ENCODE measurements around the gene PPCDC. TPM values are rescaled to one million over a fixed set of nuclear protein-coding genes. Genes with fewer than 3 reads are reported as not detected.

Gene PPCDC
- total RNA-seq (6.3 and 6.4 TPM in 2 replicates), polyA plus RNA-seq (8.0 and 13.5 TPM in 2 replicates), polyA minus RNA-seq (ENCODE audit: low replicate concordance) (10.4 and 16.2 TPM in 2 replicates)
- polyA plus RNA-seq (2012): 6.6 and 13.9 TPM in 2 replicates

GRCh38 chr15:75023181-75023871, at the start of gene PPCDC:
PPCDC (plus strand) TSS chr15:75023590; CDS start chr15:75028319, 4,729 bp downstream.
- Histone ChIP-seq H3K27me3 (ENCODE audit: control insufficient read depth, insufficient read depth, low read length) (no peaks in the 10 kb centered on the region), H3K9ac (ENCODE audit: insufficient read depth, low read length) (peak within 1 kb of the TSS; percentile 91), H3K4me2 (ENCODE audit: extremely low read depth, insufficient read depth, low read length) (peak within 1 kb of the TSS; percentile 92), H3K27ac (ENCODE audit: insufficient read depth, low read length) (peak within 1 kb of the TSS; percentile 89), H3K79me2 (ENCODE audit: control insufficient read depth, insufficient read depth, low read length) (peaks cover 8% of the 10 kb centered on the region), H3K9me3 (ENCODE audit: control insufficient read depth, insufficient read depth, low read depth, low read length) (no peaks in the 10 kb centered on the region), H3K4me1 (ENCODE audit: control insufficient read depth, extremely low read depth, insufficient read depth, low read length) (no peaks in the 10 kb centered on the region), H4K20me1 (ENCODE audit: control insufficient read depth, extremely low read depth, insufficient read depth, low read length) (no peaks in the 10 kb centered on the region), H2AFZ (ENCODE audit: low read length) (peak within 1 kb of the TSS; percentile 96), H3K4me3 (replicated peaks in 1 of 4; ENCODE audit: control extremely low read depth in 1 of 4, insufficient read depth in 1 of 4, low read depth in 3 of 4, low read length in 4 of 4) (peak within 1 kb of the TSS; percentile 80 to 94 (median 90)), H3K36me3 (ENCODE audit: control insufficient read depth, insufficient read depth, low read length) (no peaks in the 10 kb centered on the region)
- TF ChIP-seq CTCF (conservative IDR thresholded peaks at IDR 0.05 in 1 of 2, IDR thresholded peaks at IDR 0.05 in 1 of 2; ENCODE audit: low read depth in 1 of 2, low read length in 2 of 2) (no peak), EZH2 (IDR thresholded peaks at IDR 0.05; ENCODE audit: low read length, missing control alignments) (no peak)
- peak; percentile 87 to 94 for DNase-seq (ENCODE audit: low read depth in 2 of 2)

- Histone ChIP-seq H3K4me3 (replicated peaks in 1 of 4; ENCODE audit: control extremely low read depth in 1 of 4, insufficient read depth in 1 of 4, low read depth in 3 of 4, low read length in 4 of 4) (no peak overlapping the region), H4K20me1 (ENCODE audit: control insufficient read depth, extremely low read depth, insufficient read depth, low read length) (no peaks in the 10 kb centered on the region), H3K79me2 (ENCODE audit: control insufficient read depth, insufficient read depth, low read length) (no peaks in the 10 kb centered on the region), H3K9me3 (ENCODE audit: control insufficient read depth, insufficient read depth, low read depth, low read length) (no peaks in the 10 kb centered on the region), H3K27ac (ENCODE audit: insufficient read depth, low read length) (no peak overlapping the region), H3K4me1 (ENCODE audit: control insufficient read depth, extremely low read depth, insufficient read depth, low read length) (no peaks in the 10 kb centered on the region), H3K4me2 (ENCODE audit: extremely low read depth, insufficient read depth, low read length) (no peak overlapping the region), H2AFZ (ENCODE audit: low read length) (no peak overlapping the region), H3K9ac (ENCODE audit: insufficient read depth, low read length) (no peak overlapping the region), H3K36me3 (ENCODE audit: control insufficient read depth, insufficient read depth, low read length) (no peaks in the 10 kb centered on the region), H3K27me3 (ENCODE audit: control insufficient read depth, insufficient read depth, low read length) (no peaks in the 10 kb centered on the region)
- TF ChIP-seq CTCF (conservative IDR thresholded peaks at IDR 0.05 in 1 of 2, IDR thresholded peaks at IDR 0.05 in 1 of 2; ENCODE audit: low read depth in 1 of 2, low read length in 2 of 2) (peak in 1 of 2 donors; percentile 7), EZH2 (IDR thresholded peaks at IDR 0.05; ENCODE audit: low read length, missing control alignments) (no peak)
- DNase-seq (ENCODE audit: low read depth in 2 of 2): no peak
Measured at GRCh38 chr15:74976159-74976558, 47.2 kb upstream of the PPCDC start.

- H3K36me3 ChIP-seq (ENCODE audit: control insufficient read depth, insufficient read depth, low read length): no peaks in the 10 kb centered on the region
- DNase-seq (ENCODE audit: low read depth in 2 of 2): no peak
Measured at GRCh38 chr15:74977599-74977998, 45.8 kb upstream of the PPCDC start.

More at GRCh38 chr15:74977599-74977998, 45.8 kb upstream of the PPCDC start:
- no peaks in the 10 kb centered on the region for H4K20me1 ChIP-seq (ENCODE audit: control insufficient read depth, extremely low read depth, insufficient read depth, low read length)
- no peak overlapping the region for H3K4me3 ChIP-seq (replicated peaks in 1 of 4; ENCODE audit: control extremely low read depth in 1 of 4, insufficient read depth in 1 of 4, low read depth in 3 of 4, low read length in 4 of 4)
- H3K9me3 ChIP-seq (ENCODE audit: control insufficient read depth, insufficient read depth, low read depth, low read length): no peaks in the 10 kb centered on the region
- H3K4me2 ChIP-seq (ENCODE audit: extremely low read depth, insufficient read depth, low read length): no peak overlapping the region
- H3K27ac ChIP-seq (ENCODE audit: insufficient read depth, low read length): no peak overlapping the region
- TF ChIP-seq CTCF (conservative IDR thresholded peaks at IDR 0.05 in 1 of 2, IDR thresholded peaks at IDR 0.05 in 1 of 2; ENCODE audit: low read depth in 1 of 2, low read length in 2 of 2) (no peak), EZH2 (IDR thresholded peaks at IDR 0.05; ENCODE audit: low read length, missing control alignments) (no peak)
- H3K4me1 ChIP-seq (ENCODE audit: control insufficient read depth, extremely low read depth, insufficient read depth, low read length): no peaks in the 10 kb centered on the region
- H3K27me3 ChIP-seq (ENCODE audit: control insufficient read depth, insufficient read depth, low read length): no peaks in the 10 kb centered on the region
- no peak overlapping the region for H2AFZ ChIP-seq (ENCODE audit: low read length)
- no peak overlapping the region for H3K9ac ChIP-seq (ENCODE audit: insufficient read depth, low read length)
- H3K79me2 ChIP-seq (ENCODE audit: control insufficient read depth, insufficient read depth, low read length): no peaks in the 10 kb centered on the region

All from fibroblast of lung (primary cell).